ENCODE measurements around the gene GZMM. TPM values are rescaled to one million over a fixed set of nuclear protein-coding genes. Genes with fewer than 3 reads are reported as not detected.
A peak's percentile ranks its signal among the peaks of the same experiment; 100 is the strongest.

GZMM gene
- total RNA-seq, 1 experiment from 2014 or later = 0.66 TPM

- Histone ChIP-seq H4K8ac (replicated peaks; ENCODE audit: insufficient read length, low read depth, low read length) (no peak overlapping the region), H4K91ac (ENCODE audit: insufficient read length, low read depth, low read length) (no peak overlapping the region), H3K18ac (ENCODE audit: insufficient read length, low read depth, low read length) (no peak overlapping the region), H3K79me2 (ENCODE audit: insufficient read depth, low read length) (no peaks in the 10 kb centered on the region), H2BK15ac (ENCODE audit: low read depth, low read length) (no peak overlapping the region), H3K27me3 (ENCODE audit: insufficient read depth, low read length) (no peaks in the 10 kb centered on the region), H3K4me2 (ENCODE audit: insufficient read depth, insufficient read length, low read length) (no peak overlapping the region), H2BK120ac (ENCODE audit: low read depth, low read length, poor library complexity, severe bottlenecking) (no peak overlapping the region), H3K27ac (ENCODE audit: insufficient read length, low read depth, low read length) (no peak overlapping the region), H2BK5ac (ENCODE audit: insufficient read length, low read length) (no peak overlapping the region), H3K4me1 (ENCODE audit: insufficient read depth, low read length) (no peaks in the 10 kb centered on the region), H3K56ac (ENCODE audit: insufficient read length, low read depth, low read length) (no peak overlapping the region), H3T11ph (ENCODE audit: low read length) (no peak overlapping the region), H3K23me2 (ENCODE audit: insufficient read length, low read depth, low read length, poor library complexity, severe bottlenecking) (no peaks in the 10 kb centered on the region), H2AK5ac (ENCODE audit: insufficient read length, low read length) (no peak overlapping the region), H2BK12ac (ENCODE audit: insufficient read length, low read depth, low read length) (no peak overlapping the region), H2BK20ac (ENCODE audit: low read depth, low read length, poor library complexity, severe bottlenecking) (no peak overlapping the region), H3K23ac (ENCODE audit: insufficient read length, low read depth, low read length) (no peak overlapping the region), H3K4ac (ENCODE audit: low read depth, low read length) (no peak overlapping the region), H3K14ac (ENCODE audit: insufficient read depth, low read length) (no peak overlapping the region), H3K79me1 (ENCODE audit: insufficient read depth, low read depth, low read length, poor library complexity, severe bottlenecking) (no peaks in the 10 kb centered on the region), H3K9me3 (ENCODE audit: control insufficient read depth, low read depth, low read length) (no peaks in the 10 kb centered on the region), H4K5ac (ENCODE audit: insufficient read length, low read depth, low read length) (no peak overlapping the region), H3K9ac (ENCODE audit: extremely low read depth, insufficient read length, low read length) (no peak overlapping the region), H4K20me1 (ENCODE audit: control insufficient read depth, insufficient read depth, insufficient read length) (no peaks in the 10 kb centered on the region), H2AFZ (ENCODE audit: low read length) (no peak overlapping the region)
- H3K4me1 Mint-ChIP-seq = peaks cover 0 to 2% of the 10 kb centered on the region in 2 experiments; a peak in 2 of 4 replicates
- H3K36me3 Mint-ChIP-seq (ENCODE audit: insufficient read depth in 1 of 3, low read depth in 3 of 3) = peaks cover 12 to 32% (median 31%) of the 10 kb centered on the region in 3 experiments
- DNase-seq = peak; percentile 27
- no CpG with 5 or more reads among the region's 51 CpGs for WGBS (ENCODE audit: extremely low coverage, insufficient read length, low lambda C conversion rate)
- peaks cover 11% of the 10 kb centered on the region for H3K27me3 Mint-ChIP-seq (ENCODE audit: low read depth)
- no peak overlapping the region; a peak in 1 of 7 replicates for H3K27ac Mint-ChIP-seq
- no peaks in the 10 kb centered on the region for H3K9me3 Mint-ChIP-seq
- H3K4me3 Mint-ChIP-seq = no peak overlapping the region
- TF ChIP-seq CTCF (conservative IDR thresholded peaks at IDR 0.05) = no peak
Observed at GRCh38 chr19:540867-541637, 2.8 kb upstream of the GZMM start.
